ENCODE measurements around the gene SIRPG. TPM values are rescaled to one million over a fixed set of nuclear protein-coding genes. Genes with fewer than 3 reads are reported as not detected.

SIRPG gene
- total and polyA plus RNA-seq, 4 donors = 0.32 to 0.71 (median 0.42) TPM; not detected in 1

GRCh38 chr20:1667502-1668085 is 10.0 kb upstream of the SIRPG start:
- Histone ChIP-seq H3K27me3 (ENCODE audit: control insufficient read depth in 4 of 4, insufficient read depth in 4 of 4, low read length in 3 of 4) (peaks cover 0 to 4% (median 0%) of the 10 kb centered on the region in 4 donors), H3K4me1 (ENCODE audit: control insufficient read depth in 4 of 4, insufficient read depth in 4 of 4, low read length in 3 of 4) (no peaks in the 10 kb centered on the region), H3K27ac (ENCODE audit: low read depth in 1 of 2, low read length in 2 of 2) (no peak overlapping the region), H3K9ac (ENCODE audit: low read depth in 1 of 2, low read length in 2 of 2) (no peak overlapping the region), H3K9me3 (ENCODE audit: control insufficient read depth in 4 of 4, low read length in 3 of 4) (no peaks in the 10 kb centered on the region), H3K36me3 (ENCODE audit: control insufficient read depth in 4 of 4, insufficient read depth in 3 of 4, low read depth in 1 of 4, low read length in 3 of 4) (no peaks in the 10 kb centered on the region), H3K4me3 (ENCODE audit: low read depth in 1 of 3, low read length in 3 of 3) (no peak overlapping the region)
- DNase-seq (ENCODE audit: low spot score) = no peak
- TF ChIP-seq FOXA2 (IDR thresholded peaks at IDR 0.05) (no peak), SP1 (IDR thresholded peaks at IDR 0.05) (no peak), ATF3 (IDR thresholded peaks at IDR 0.05) (no peak), JUND (IDR thresholded peaks at IDR 0.05) (no peak), CTCF (IDR thresholded peaks at IDR 0.05; ENCODE audit: low read depth, low read length, missing input control) (no peak), RAD21 (IDR thresholded peaks at IDR 0.05) (no peak), FOXA1 (IDR thresholded peaks at IDR 0.05) (no peak)
- 57% methylated on average over 1 of the region's 1 CpG for WGBS

GRCh38 chr20:1666802-1667201 is 9.2 kb upstream of the SIRPG start:
- no peak overlapping the region for H3K27ac ChIP-seq (ENCODE audit: low read depth in 1 of 2, low read length in 2 of 2)
- TF ChIP-seq CTCF (IDR thresholded peaks at IDR 0.05; ENCODE audit: low read depth, low read length, missing input control) = no peak
- TF ChIP-seq FOXA2 (IDR thresholded peaks at IDR 0.05) = no peak
- no peak for TF ChIP-seq ZBTB33 (IDR thresholded peaks at IDR 0.05)
- TF ChIP-seq RAD21 (IDR thresholded peaks at IDR 0.05) = no peak
- TF ChIP-seq FOXA1 (IDR thresholded peaks at IDR 0.05) = no peak
- TF ChIP-seq REST (IDR thresholded peaks at IDR 0.05) = no peak
- TF ChIP-seq NR2F2 (IDR thresholded peaks at IDR 0.05) = no peak
- no peak for TF ChIP-seq HNF4G (IDR thresholded peaks at IDR 0.05)
- H3K9ac ChIP-seq (ENCODE audit: low read depth in 1 of 2, low read length in 2 of 2) = no peak overlapping the region
- H3K4me3 ChIP-seq (ENCODE audit: low read depth in 1 of 3, low read length in 3 of 3) = no peak overlapping the region
- 71% methylated on average over 5 of the region's 5 CpGs for WGBS
- peaks cover 0 to 5% (median 0%) of the 10 kb centered on the region in 4 donors for H3K27me3 ChIP-seq (ENCODE audit: control insufficient read depth in 4 of 4, insufficient read depth in 4 of 4, low read length in 3 of 4)
- no peak for DNase-seq (ENCODE audit: low spot score)
- no peaks in the 10 kb centered on the region for H3K36me3 ChIP-seq (ENCODE audit: control insufficient read depth in 4 of 4, insufficient read depth in 3 of 4, low read depth in 1 of 4, low read length in 3 of 4)
- no peaks in the 10 kb centered on the region for H3K4me1 ChIP-seq (ENCODE audit: control insufficient read depth in 4 of 4, insufficient read depth in 4 of 4, low read length in 3 of 4)
- no peaks in the 10 kb centered on the region for H3K9me3 ChIP-seq (ENCODE audit: control insufficient read depth in 4 of 4, low read length in 3 of 4)

Data from liver (tissue), 9 donors.